Activated T-cell treated with anti-CD3 and anti-CD28 coated beads for 4 hours (primary cell): ENCODE measurements around the gene FOXD4L5.
"Not testable (repeated sequence)": the region's sequence is repeated elsewhere in the genome, so short reads cannot be mapped to it uniquely, and the experiment has no call there.

Experiments used
- DNase-seq: peaks from one replicate; pipeline ENCODE4 v3.0.0-alpha.2; 2020

Gene FOXD4L5

GRCh38 chr9:65285109-65285508 lies at the start of gene FOXD4L5:
Gene FOXD4L5 (minus strand): TSS chr9:65285209. CDS start chr9:65284377, 832 bp downstream.
- not testable (repeated sequence) for DNase-seq

- DNase-seq: not testable (repeated sequence)
Measured at GRCh38 chr9:65283943-65284342, 1.1 kb downstream of the FOXD4L5 start.

- not testable (repeated sequence) for DNase-seq
Measured at GRCh38 chr9:65282976-65283375, 2.0 kb downstream of the FOXD4L5 start.
